Measurements from ENCODE around the gene PIK3CD. TPM values are rescaled to one million over a fixed set of nuclear protein-coding genes. Genes with fewer than 3 reads are reported as not detected.
"Not testable (repeated sequence)": the region's sequence is repeated elsewhere in the genome, so short reads cannot be mapped to it uniquely, and the experiment has no call there.

The PIK3CD gene
- total and polyA plus RNA-seq, 7 donors = 0.44 to 2.5 (median 0.93) TPM

GRCh38 chr1:9759939-9760338, 108.4 kb downstream of the PIK3CD start:
- H3K27ac ChIP-seq = no peak overlapping the region
- no peaks in the 10 kb centered on the region for H3K27me3 ChIP-seq (ENCODE audit: insufficient read depth in 3 of 3, low read length in 2 of 3)
- intact Hi-C loops (cut with DNase I) = no loop called here
- no peak for ATAC-seq
- DNase-seq = no peak
- WGBS, 3 donors = 90 to 96% (median 93%) methylated on average over 2 of the region's 2 CpGs
- no peak for TF ChIP-seq CTCF (IDR thresholded peaks at IDR 0.05)
- H3K4me1 ChIP-seq = peaks cover 10% of the 10 kb centered on the region
- no peak overlapping the region for H3K4me3 ChIP-seq
- H3K36me3 ChIP-seq (ENCODE audit: insufficient read depth in 1 of 2, low read depth in 1 of 2) = no peaks in the 10 kb centered on the region
- no peaks in the 10 kb centered on the region for H3K9me3 ChIP-seq

DNA sequence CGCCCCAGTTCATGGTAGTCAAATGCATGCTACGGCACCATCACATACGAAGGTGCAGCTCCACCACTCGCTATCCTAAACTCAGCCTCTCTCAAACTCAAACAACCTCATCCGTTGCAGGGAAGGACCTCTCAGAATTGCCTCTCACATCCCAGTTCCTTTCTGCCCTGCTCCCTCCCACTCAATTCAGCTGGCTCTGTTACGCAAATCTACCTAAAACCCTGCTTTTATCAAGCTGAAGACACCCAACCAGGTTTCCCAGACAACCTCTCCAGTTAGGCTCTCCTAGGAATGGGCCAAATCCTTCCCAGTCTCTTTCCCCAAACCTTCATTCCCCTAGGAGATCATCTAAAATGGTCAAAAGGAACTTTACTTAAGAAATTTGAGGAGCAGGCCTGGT, 109.3 kb downstream of the PIK3CD start:
- WGBS, 3 donors = 96 to 98% (median 98%) methylated on average over 6 of the region's 6 CpGs
- Histone ChIP-seq H3K27ac (no peak overlapping the region), H3K4me3 (no peak overlapping the region), H3K36me3 (ENCODE audit: insufficient read depth in 1 of 2, low read depth in 1 of 2) (no peaks in the 10 kb centered on the region), H3K4me1 (peaks cover 10% of the 10 kb centered on the region), H3K27me3 (ENCODE audit: insufficient read depth in 3 of 3, low read length in 2 of 3) (no peaks in the 10 kb centered on the region), H3K9me3 (no peaks in the 10 kb centered on the region)
- no peak for DNase-seq
- intact Hi-C loops (cut with DNase I) = no loop called here
- ATAC-seq = no peak
- TF ChIP-seq CTCF (IDR thresholded peaks at IDR 0.05) = no peak

- WGBS, 3 donors = 84 to 90% (median 86%) methylated on average over 9 of the region's 9 CpGs
- no peaks in the 10 kb centered on the region for H3K36me3 ChIP-seq (ENCODE audit: insufficient read depth in 1 of 2, low read depth in 1 of 2)
- no peak for ATAC-seq
- H3K27ac ChIP-seq = no peak overlapping the region
- no peaks in the 10 kb centered on the region for H3K9me3 ChIP-seq
- no peaks in the 10 kb centered on the region for H3K27me3 ChIP-seq (ENCODE audit: insufficient read depth in 3 of 3, low read length in 2 of 3)
- no peak overlapping the region for H3K4me3 ChIP-seq
- TF ChIP-seq CTCF (IDR thresholded peaks at IDR 0.05) = no peak
- peaks cover 10% of the 10 kb centered on the region for H3K4me1 ChIP-seq
- intact Hi-C loops (cut with DNase I) = no loop called here
- DNase-seq = no peak
Measured at GRCh38 chr1:9761855-9762254, 110.3 kb downstream of the PIK3CD start.

DNA sequence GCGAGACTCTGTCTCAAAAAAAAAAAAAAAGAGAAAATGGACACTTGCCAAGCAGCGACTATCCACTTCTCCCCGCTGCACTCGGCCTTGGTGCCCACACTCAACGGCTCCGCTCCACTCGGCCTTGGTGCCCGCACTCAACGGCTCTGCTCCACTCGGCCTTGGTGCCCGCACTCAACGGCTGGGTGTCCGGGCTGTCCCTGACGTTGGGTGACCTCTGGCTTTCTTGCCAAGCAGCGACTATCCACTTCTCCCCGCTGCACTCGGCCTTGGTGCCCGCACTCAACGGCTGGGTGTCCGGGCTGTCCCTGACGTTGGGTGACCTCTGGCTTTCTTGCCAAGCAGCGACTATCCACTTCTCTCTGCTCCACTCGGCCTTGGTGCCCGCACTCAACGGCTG, 110.9 kb downstream of the PIK3CD start:
- ATAC-seq; H3K4me3 ChIP-seq; H3K27me3 ChIP-seq (ENCODE audit: insufficient read depth in 3 of 3, low read length in 2 of 3); H3K9me3 ChIP-seq; DNase-seq; H3K27ac ChIP-seq; H3K36me3 ChIP-seq (ENCODE audit: insufficient read depth in 1 of 2, low read depth in 1 of 2); intact Hi-C loops (cut with DNase I): not testable (repeated sequence)
- H3K4me1 ChIP-seq = peaks cover 10% of the 10 kb centered on the region
- 96 to 97% (median 97%) methylated on average over 24 to 25 of the region's 25 CpGs for WGBS, 3 donors

DNA sequence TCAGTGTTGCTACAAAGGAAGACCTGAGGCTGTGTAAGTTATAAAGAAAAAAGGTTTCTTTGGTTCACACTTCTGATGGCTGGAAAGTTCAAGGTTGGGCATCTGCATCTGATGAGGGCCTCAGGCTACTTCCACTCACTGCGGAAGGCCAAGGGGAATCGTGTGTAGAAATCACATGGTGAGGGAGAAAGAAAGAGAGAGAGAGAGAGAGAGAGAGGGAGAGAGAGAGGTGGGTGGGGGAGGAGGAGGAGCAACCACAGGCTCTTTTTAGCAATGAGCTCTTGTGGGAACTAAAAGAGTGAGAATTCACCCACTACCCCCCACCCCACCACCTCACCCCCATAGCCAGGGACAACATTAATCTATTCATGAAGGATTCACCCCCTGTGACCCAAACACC, 112.4 kb downstream of the PIK3CD start:
- intact Hi-C loops (cut with DNase I) = no loop called here
- 78 to 90% (median 85%) methylated on average over 2 of the region's 2 CpGs for WGBS, 3 donors
- no peak overlapping the region for H3K4me3 ChIP-seq
- DNase-seq (no peak), ATAC-seq (no peak)
- H3K36me3 ChIP-seq (ENCODE audit: insufficient read depth in 1 of 2, low read depth in 1 of 2) = no peaks in the 10 kb centered on the region
- no peaks in the 10 kb centered on the region for H3K9me3 ChIP-seq
- H3K4me1 ChIP-seq = peaks cover 10% of the 10 kb centered on the region
- no peak overlapping the region for H3K27ac ChIP-seq
- H3K27me3 ChIP-seq (ENCODE audit: insufficient read depth in 3 of 3, low read length in 2 of 3) = no peaks in the 10 kb centered on the region
- no peak for TF ChIP-seq CTCF (IDR thresholded peaks at IDR 0.05)
